Stimulated activated CD4-positive, alpha-beta T cell treated with anti-CD3 and anti-CD28 coated beads, Interleukin-12 subunit alpha, Interleukin-12 subunit beta, amount 100 ng/mL, for 48 hours (primary cell): ENCODE measurements around the gene MMP7.

Experiments used
- DNase-seq, 3 donors: peaks; one replicate each; pipeline ENCODE4 v3.0.0-alpha.2; 2020; ENCODE audit warnings: low read depth in 2 of 3, low spot score in 1 of 3

MMP7 gene, protein sequence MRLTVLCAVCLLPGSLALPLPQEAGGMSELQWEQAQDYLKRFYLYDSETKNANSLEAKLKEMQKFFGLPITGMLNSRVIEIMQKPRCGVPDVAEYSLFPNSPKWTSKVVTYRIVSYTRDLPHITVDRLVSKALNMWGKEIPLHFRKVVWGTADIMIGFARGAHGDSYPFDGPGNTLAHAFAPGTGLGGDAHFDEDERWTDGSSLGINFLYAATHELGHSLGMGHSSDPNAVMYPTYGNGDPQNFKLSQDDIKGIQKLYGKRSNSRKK

GRCh38 chr11:102530558-102530957 lies at the start of gene MMP7:
TSS of gene MMP7 (minus strand) at chr11:102530747. CDS start at chr11:102530700, 47 bp downstream.
- DNase-seq, result no peak

DNA sequence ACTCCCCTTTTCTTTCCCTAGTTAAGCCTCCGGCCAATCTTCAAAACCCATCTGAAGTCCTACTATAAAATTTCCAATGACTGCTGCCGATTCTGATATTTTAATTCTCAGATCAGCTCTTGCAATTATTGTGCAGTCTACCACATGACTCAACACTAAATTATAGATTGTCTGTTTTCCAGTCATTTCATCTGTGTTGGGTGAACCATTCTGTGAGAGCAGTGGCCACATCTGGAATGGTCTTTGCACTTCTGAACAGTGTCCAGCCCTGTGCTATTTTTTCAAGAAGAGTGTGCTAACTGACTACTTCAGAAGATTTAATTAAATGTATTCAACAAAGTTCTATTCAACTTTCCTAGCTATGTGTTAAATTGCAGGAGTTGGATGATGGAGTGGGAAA lies 47.2 kb upstream of the MMP7 start:
- no peak for DNase-seq

- no peak for DNase-seq
These were observed 46.6 kb upstream of the MMP7 start for GRCh38 chr11:102577182-102577581.

DNA sequence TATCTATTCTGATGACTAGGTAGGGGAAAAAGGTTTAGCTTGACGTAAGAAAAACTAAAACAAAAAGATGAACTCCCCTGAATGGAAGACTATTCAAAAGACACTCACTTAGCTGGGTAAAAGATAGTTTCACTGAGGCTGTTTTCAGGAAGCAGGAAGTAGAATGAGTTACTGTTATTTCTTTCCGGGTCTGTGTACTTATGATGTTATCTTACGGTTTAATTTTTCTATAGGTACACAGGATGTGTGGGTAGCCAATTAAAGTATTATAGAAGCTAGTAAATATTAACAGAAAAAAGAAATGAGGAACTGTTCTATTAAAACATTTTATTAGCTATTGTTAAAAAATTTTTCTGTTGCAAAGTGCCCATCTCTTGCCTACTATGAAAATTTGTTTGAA lies 45.8 kb upstream of the MMP7 start:
- DNase-seq, result no peak

- DNase-seq, result no peak
These were observed 44.5 kb upstream of the MMP7 start for GRCh38 chr11:102575012-102575411.

- DNase-seq, result no peak
These were observed 43.3 kb upstream of the MMP7 start for GRCh38 chr11:102573851-102574250.

GRCh38 chr11:102572554-102573220 lies 42.1 kb upstream of the MMP7 start:
- DNase-seq, result no peak

- DNase-seq, result no peak
These were observed 38.3 kb upstream of the MMP7 start for GRCh38 chr11:102568851-102569250.

DNA sequence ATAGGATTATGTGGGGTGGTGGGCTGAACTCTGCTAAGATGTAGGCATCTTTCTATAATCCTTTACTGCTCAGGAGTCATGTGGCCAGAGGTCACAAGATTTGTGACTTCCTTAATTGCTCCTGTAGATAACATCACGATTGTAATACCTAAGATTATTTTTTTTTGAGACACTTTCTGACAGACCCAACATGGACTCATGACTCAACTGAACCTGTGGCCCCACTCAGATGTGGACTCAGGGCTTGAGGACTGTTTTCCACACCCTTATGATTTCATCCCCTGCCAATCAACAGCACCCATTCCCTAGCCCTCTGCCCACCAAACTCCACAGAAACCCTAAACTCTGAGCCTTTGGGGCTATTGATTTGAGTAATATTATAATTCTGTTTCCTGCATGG lies 35.6 kb upstream of the MMP7 start:
- DNase-seq, result no peak

DNA sequence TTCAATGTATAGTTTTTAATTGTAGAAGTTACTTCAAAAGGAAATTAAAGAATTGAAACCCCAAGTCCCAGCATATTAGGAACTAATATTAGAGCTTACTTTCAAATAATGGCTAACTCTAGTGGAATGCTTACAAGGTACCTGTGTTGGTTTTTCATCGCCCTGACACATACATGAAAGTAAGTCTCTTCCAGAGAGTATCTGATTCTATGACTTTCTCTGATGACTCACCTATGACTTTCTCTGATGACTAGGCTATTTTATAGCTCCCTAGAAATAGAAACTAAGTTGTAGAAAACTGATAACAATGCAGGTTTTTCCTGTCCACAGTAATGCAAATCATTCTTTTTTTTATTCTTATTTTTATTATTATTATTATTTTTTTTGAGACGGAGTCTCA lies 33.6 kb upstream of the MMP7 start:
- no peak for DNase-seq

DNA sequence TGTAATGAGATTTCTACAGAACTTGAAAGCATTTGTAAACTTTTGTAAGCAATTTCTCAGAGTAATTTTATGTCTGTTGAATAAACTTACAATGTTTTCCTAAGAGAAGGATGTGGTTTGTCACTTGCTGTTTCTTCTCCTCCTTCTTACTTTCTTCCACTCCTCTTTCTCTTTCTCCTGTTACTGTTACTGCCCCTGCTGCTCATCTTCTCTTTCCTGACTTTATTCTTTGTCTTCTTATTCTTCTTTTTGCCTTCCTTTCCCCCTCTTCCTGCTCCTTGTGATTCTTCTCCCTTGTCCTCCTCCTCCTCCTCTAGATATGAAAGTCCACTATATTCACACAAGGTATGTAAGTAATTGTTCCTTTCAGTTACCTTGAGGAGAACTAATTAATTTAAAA lies 31.1 kb upstream of the MMP7 start:
- DNase-seq, result no peak

- no peak for DNase-seq
These were observed 30.0 kb upstream of the MMP7 start for GRCh38 chr11:102560555-102561011.

DNA sequence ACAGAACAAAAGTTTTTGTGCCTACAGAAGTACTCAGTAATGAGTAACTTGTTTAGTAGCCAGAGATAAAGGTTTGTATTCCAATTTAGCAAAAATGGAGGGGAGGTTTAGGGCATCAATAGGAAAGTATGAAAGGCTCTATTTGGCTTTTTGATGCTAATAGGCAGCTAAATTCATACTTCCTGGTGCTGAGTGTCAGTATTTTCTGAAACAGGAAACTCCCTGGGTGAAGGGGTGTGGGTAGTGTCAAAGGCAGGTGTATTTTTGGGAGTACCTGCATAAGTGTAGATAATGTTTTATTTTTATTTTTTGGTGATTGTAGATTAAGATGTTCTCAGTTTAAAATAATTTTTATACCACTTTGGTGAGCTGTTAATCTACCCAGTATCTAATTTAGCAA lies 29.3 kb upstream of the MMP7 start:
- DNase-seq, result no peak

- no peak for DNase-seq
These were observed 24.5 kb upstream of the MMP7 start for GRCh38 chr11:102555091-102555490.

DNA sequence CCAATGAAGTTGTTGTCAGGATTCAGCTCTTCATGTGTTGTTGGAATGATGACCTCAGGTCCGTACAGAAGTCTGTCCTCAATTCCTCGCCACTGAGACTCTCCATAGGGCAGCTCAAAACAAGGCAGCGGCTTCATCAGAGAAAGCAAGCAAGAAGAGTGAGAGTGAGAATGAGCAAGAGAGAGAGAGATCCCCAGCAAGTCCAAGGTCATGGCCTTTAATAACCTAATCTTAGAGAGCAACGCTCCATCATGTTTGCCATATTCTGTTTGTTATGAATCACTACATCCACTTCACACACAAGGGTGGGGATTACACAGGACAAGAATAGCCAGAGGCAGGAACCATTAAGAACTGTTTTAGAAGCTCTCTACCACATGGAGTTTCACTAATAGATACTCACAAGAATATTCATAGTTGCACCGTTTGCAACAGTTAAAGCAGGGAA lies 23.3 kb upstream of the MMP7 start:
- no peak for DNase-seq

DNA sequence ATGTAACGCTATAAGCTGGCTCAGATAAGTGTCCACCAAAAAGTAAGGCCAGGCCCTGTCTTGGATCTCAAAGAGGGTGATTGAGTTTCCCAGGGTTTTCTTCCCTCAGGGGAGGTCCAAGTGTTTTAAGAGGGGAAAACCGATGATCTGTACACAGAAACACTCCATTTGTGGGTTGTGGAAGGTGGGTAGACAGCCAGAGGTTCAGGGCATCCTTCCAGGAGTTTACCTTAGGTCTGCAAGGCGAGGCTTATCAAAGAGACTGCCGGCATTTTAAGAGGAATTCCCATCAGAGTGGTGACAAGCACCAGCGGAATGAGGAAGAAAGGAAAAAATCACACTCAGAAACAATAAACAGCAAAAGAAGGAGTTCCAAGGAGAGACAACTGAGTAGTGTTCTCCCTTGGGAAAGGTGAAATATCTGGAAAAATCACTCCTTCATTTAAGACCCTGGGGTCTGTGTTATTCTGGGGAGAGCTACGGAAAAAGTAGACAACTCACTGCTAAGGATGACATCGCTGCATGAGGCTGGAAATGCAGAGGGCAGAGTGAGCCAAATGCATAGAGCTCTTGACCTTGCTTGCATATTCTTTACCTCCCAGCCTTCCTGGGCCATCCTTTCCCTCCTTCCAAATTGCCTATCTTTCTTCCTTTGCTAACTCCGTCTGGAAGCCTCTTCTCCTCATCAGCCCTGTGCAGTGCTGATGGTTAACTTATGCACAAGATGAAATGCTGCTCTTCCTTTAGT lies 22.1 kb upstream of the MMP7 start:
- DNase-seq, result no peak

GRCh38 chr11:102552020-102552419 lies 21.5 kb upstream of the MMP7 start:
- DNase-seq, result no peak

GRCh38 chr11:102551169-102551781 lies 20.7 kb upstream of the MMP7 start:
- no peak for DNase-seq

DNA sequence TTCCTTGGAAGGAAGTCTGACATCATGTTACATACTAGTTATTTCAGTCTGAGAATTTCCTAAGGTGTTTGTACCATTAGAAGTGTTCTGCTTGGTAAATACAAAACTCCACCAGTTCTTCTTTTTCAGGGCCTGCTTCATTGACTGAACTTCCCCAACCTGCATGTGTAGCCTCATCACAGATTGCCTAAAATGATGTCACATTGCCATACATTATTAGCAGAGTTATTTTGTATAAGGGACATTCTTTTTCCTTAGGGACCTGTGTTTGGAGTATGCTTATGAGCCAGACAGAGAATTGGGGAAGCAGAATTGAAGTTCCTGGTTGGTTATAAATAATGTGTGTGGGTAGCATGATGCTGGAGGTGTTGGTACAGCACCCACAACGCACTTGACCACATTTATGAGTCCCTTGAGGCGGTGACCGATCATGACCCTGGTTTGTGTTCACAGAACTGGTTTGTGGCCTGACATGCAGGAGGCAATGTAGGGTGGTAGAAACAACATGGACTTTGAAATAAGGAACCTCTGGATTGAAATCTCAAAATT lies 16.4 kb upstream of the MMP7 start:
- no peak for DNase-seq

DNA sequence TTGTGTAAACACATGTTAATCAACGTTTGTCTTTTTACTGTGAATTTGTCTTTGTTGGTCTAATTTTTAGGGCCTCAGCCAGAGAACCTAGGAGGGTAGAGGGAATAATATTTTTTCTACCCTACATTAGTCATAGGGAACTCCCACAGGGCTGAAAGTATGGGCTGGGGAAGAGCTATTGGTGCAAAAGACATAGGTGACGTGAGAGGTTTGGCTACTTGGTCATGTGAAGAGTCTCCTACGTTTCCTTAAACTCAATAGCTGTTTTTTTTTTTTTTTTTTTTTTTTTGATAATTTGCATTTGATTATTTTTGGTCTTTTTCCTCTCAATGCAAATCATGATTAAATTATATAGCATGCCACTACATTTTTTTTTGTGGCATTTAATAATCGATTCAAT lies 15.9 kb upstream of the MMP7 start:
- no peak for DNase-seq

DNA sequence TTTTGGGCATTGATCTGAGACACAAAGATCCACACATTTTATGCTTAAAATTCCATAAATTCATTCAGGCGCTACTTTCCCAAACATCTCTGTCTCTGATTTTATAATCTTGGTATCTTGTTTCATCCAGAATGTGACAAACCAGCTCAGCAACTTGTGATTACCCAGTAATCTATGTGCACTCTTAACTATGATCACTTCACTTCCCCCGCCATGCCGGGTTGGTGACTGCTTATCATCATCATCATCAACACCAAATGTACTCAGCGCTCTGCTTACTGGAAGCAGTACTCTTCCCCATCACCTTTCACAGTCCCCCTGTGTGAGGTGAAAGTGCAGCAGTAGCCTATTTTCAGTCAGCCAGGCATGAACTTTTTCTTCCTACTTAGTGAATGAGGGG lies 15.2 kb upstream of the MMP7 start:
- DNase-seq, result no peak
